SKM-1 (cell line): ENCODE data around the gene SETBP1.

Experiments
- DNase-seq: peaks from one replicate; lab custom pipeline; 2025; ENCODE audit not compliant: unreplicated experiment; lab: John Stamatoyannopoulos, UW

Gene SETBP1

DNA sequence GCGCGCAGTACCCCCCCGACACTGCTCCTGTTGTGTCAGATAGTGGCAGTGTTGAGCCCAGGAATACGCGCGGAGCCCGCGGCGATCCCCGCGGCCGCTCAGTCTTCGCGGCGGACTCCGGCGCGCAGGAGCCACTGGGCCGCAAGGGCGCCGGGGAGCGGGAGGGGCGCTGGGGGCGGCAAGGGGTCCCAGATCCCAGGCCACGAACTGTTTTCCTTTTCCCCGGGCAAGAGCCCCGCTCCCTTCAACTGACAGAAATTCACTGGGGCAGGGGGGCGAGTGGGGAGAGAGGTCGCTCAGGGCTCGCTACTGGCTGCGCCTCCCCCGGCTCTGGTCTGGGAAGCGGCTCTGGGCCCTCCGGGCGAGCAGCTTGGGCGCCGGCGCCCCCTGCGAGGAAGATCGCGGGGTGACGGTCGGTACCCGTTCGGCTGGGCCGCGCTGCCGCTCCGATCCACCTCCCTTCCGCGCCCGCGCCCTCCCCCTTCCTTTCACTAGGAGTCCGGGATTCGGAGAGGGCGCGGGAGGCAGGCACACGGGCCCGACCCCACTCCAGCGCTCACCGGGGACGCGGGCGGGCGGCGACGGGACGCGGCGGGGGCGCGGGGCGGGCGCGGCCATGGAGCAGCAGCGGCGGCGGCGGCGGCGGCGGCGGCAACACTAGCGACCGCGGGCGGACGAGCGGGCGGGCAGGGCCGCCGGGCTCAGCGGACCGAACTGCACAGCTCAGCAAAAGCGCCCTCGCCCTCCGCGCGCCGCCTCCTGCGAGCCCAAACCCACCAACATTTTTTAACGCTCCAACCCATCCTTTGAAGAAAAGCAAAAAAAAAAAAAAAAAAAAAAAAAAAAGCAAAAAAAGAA, 1.4 kb upstream of the SETBP1 start:
- DNase-seq = peak; percentile 32

DNA sequence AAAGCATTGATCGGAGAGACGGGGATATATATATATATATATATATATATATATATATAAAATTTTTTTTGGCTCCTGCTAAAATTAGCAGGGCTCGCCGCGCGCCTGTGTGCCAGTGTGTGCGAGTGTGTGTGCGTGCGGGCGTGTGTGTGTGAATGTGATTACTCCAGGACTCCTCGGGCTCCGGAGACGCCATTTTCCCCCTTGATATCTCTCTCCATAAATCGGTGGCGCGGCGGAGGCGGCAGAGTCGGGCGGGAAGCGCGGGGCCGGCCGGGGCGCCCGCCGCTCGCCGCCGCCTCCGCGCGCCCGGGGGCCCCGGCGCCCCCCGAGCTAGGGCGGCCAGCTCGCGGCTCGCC, 795 bp upstream of the SETBP1 start:
- DNase-seq = no peak

DNA sequence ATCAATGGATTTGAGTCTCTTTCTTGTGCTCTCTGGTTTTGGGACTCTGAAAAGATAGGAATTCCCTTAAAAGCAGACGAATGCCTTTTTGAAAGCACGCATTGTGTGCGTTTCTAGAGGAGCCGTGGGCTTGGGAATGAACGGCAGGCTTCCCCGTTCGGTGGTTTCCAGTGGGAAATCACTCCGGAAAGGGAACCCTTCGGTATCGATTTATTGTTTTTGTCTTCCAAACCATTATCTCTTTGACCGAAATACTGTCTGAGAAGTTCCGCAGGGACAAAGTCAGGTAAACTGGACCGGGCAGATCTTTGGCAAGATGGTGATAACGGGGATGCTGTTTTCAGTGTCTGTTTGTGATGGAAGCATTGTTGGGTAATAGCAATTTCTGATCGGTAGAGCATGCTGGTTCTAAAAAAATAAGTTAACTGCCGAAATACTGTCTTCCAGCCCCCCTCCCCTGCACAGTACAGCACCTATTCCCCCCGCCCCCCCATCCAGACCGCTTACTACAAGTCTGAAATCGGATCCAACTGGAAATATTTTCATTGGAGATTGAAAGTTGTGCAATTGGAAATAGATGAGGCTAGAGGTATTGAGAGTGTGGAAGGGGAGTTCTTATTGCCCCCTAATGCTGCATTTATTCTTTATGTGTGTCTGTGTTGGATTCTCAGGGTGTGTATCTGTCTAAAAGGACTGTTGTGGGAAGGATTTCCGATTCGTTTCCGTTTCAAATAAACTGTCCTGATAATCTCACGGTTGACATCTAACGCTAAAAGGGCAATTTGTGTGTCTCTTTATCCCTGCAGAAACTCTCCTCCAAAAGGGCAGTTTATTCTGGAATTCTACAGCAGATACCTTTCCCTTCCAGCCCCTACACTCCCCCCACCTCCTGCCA, 635 bp downstream of the SETBP1 start:
- DNase-seq = no peak

DNA sequence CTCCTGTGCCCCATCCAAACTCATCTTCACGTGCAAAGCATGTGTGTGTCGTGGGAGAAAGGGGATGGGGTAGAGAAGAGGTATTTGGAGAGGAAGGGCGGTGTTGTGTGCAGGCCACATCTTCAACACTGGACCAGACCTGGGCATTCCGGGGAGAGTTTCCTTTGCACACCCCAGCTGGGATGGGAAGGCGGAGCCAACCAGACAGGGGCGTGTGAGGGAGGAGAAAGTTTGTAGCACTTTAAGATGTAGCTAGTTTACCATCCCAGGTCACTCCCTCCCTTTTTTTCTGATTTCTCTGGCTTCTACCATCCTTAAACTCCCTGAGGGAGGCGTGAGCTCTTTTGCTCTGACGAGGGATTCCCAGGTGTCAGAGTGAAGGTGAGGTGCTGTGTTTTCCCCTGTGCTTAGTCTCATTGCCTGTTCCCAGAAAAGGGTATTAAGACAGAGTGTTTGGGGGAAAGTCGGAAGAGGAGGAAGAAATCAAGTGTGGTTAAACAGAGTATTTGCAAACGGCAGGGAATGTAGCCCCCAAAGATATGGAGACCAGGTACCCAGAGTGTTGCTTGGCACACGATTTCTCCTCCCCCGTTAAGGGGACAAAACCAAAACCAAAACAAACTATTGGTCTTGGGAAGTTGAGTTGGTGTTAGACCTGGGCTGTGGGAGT, 1.6 kb downstream of the SETBP1 start:
- DNase-seq = no peak

DNA sequence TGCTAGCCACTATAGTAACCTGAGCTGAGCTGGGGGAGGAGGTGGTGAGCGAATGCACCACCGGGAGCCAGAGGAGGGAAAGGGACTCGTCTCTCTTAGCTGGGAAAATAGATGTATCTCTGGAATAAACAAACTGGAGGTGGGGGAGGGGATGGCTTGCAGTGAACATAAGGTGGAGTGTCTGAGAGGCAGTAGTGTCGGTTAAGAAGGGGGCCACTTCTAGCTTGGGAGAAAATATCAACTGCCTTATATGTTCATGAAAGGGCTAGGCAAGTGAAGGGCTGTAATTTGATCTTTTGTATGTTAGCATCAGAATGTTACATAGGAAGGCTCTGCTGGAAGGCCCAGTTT, 2.2 kb downstream of the SETBP1 start:
- DNase-seq = no peak

DNA sequence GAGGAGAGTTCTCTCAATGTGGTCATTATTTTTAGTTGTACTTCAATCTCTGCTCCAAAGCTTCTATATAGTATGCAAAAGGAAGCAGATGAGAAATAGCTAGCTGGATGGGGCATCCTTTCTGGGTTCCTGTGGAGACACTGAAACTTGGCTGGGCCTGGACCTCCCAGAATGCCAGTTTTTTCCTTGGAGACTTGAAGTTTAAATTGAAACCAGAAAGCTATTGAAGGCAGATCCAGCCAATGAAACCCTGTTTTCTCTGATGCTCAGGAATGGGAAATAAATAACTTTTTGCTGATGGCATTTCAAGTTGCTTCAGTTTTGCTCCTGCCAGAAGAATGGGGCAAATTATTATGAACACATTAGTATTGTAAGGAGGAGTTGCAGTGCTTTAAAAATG, 2.9 kb downstream of the SETBP1 start:
- DNase-seq = no peak

DNA sequence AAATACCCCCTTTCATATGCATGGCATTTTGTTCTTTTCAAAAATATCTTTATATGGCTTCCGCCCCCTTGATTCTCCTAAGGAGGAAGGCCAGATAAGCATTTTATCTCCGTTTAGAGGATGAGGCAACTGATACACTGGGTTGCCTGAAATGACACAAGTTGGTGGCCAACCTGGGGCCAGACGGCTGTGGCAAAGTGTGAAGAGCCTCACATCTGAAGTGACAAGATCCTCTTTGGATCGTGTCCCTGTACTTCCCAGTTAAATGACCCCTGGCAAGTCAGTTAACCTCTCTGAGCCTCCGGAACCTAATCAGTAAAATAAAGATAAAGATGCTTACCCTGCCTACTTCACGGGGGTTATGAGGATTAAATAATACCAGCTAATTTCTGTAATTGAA, 4.6 kb downstream of the SETBP1 start:
- no peak for DNase-seq

DNA sequence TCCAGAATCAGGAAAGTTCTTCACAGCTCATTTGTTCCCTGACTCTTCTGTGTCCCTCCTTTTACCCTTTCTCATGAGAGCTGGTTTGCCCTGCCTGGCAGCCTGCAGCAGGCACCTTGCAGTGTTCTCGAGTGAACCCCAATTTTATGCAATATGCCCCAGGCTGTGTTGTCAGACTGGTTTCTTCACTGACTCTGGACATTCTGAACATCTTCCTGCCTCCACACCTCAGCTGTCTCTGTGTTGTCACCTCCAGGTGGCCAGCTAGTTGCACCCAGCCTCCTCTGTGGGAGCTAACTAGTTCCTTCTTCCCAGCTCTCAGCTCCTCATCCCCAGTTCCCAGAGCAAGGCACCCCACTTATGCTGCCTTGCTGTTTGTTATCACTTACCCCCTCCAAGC, 5.5 kb downstream of the SETBP1 start:
- DNase-seq = no peak

DNA sequence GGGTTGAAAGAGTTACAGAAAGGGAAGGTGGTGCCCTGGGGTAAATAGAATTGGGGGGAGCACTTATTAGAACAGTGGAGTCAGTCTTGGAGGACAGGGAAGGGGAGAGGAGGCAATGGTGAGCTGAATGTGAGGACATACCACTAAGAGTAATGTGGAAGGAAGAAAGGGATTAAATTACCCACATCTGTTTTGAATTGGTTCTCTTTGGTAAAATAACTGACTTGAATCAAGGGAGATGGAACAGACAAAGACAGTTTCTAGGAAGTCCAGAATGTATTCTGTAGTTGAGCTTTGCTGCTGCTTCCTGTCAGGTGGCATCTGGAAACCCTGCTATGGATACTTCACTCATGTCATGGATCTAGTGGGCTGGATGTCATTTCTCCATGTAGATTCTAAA, 6.7 kb downstream of the SETBP1 start:
- no peak for DNase-seq

DNA sequence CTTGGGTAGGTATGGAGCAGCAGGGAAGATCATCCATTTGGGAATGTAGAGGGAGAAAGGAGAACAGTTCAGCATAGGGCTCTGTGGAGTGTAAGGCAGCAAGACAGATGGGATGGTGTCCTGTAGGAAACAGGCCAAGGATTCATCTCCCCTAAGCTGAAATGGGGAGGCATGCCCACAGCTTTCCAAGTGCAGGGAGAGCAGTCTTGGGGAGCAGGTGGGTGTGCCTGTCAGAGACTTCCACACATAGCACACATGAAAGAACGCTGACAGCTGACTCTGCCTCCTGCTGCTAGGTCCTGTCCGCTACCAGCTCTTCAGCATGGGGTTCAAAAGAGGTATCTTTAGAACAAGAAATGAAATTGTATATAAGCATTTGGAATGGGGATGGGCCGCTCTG, 9.0 kb downstream of the SETBP1 start:
- DNase-seq = no peak

DNA sequence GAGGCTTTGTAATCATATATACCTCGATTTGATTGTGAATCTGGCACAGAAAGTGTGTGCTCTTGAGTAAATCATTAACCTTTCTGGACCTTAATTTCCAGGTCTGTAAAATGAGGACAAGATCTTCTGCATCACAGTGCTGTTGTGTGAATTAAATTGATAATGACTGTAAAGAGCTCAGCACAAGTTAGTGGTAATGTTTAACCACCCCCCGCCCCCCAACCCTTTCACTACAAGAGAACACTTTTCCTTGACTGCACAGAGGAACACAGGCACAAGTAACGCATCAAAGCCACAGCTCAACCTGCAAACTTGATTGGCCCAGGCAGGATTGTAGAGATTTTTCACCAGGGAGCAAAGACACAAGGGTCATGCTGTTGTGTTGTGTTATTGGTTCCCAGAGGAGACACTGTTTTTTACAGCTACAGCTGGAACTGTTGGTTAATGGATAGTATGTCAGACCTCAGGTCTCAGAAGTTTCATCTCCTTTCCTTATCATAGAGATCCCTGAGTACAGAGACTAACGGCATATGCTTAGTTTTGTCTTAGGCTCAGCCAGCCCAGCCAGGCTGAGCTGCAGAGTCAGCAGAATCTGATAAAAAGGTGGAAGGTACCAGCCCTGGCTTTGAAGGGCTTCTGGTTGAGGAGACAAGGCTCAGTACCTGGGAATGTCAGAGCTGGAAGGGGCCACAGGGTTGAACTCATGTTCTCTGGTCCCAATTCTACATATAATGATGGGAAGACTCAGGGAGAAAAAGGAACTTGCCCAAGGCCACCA, 10.6 kb downstream of the SETBP1 start:
- no peak for DNase-seq

DNA sequence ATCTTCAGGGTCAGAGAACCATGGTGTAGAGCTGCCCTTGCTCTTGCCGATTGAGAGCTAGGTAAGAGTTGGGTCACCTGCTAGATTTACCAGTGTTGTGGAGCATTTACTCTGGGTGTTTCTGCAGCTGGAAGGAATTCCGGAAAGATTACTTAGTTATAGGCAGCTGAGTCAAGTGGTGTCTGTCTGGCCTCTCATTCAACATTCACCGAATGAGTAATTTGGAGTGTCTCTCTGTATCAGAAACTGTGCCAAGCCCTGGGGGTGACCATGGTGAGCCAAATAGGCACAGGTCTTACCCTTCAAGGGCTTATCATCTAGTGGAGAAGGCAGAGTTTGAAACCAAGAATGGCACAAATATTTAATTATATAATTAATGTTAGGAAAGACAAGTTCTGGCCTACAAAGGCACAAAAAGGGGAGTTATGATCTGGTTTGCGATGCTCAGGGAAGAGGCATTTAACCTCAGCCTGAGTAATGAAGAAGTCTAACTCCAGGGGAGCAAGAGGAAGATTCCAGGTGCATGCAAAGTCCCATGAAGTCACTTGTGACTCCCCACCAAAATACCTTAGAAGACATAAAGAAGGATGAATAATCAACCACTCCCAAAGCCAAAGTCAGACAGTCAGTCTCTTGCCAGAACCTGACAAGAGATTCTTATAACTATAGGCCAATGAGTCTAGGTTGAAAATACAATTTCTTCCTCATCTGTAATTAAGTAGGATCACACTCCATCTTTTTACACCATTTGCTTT, 12.5 kb downstream of the SETBP1 start:
- no peak for DNase-seq

DNA sequence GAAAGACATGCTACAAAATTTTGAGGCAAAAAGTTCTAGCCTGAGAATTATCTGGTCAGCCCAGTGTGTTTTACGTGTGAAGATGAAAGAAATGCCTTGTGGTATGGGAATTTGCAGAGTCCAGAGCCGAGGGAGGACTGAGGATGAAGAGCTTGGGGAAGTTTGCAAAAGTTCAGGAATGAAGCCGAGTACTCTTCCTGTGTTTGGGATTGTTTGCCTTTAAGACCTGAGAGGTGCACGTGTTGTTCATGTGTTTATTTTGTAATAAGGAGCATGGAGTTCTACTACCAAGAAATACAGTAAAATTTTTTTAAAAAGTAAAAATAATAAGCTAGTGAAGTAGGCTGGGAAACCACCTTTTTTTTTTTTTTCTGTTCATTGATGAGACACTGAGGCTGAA, 14.8 kb downstream of the SETBP1 start:
- no peak for DNase-seq

DNA sequence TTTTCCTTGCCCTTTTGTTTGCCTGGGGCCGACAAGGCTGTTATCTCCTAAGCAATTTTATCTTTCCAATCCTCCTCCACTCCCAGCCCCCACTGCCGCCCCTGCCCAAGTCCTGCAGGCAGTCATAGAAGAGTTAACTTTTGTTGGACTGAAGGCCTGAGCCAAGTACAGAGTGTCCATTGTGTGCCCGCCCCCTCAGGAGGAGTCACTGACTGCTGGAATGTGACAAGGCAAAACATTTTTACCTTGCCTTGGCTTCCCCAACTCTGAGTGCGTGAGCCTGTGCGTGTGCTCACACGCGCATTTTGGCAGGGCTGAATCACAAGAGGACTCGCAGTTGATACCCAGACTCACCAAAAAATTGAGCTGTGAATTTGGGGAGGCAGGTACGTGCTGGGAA, 16.2 kb downstream of the SETBP1 start:
- no peak for DNase-seq

DNA sequence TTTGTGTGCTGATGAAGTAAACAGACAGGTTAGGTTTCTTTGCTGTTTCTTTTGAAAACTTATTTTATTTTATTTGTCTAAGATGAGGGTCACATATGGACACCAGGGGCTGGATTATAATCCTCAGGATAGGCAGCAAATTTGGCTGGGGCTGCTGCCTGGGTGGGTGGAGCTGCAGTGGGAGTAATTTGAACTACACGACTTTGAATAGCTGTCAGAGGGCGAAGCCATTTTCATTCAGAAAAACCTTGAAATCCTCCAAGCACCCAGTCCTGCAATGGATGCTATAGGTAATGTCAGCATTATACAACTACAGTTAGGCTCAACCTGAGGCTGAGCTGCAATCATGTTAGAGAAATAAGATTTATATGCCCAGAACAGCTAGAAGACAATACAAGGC, 16.6 kb downstream of the SETBP1 start:
- DNase-seq = no peak

DNA sequence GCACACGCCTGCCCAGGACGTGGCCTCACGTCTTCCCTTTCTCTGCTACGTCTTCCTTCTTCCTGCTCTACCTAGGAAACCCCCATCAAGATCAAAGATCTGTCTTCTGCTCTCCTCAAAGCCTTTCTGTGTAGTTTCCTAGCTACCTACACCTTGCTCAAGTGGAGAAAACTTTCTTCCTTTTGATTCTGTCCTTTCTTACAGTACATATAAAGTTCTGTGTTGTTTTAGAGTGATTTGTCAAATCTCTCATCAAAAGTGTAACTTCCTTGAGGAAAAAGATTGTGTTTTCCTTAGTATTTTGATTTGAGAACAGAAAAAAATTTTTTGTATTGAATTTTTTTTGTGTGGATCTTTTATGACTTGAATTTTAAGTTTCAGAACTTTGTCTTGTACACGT, 17.8 kb downstream of the SETBP1 start:
- no peak for DNase-seq

DNA sequence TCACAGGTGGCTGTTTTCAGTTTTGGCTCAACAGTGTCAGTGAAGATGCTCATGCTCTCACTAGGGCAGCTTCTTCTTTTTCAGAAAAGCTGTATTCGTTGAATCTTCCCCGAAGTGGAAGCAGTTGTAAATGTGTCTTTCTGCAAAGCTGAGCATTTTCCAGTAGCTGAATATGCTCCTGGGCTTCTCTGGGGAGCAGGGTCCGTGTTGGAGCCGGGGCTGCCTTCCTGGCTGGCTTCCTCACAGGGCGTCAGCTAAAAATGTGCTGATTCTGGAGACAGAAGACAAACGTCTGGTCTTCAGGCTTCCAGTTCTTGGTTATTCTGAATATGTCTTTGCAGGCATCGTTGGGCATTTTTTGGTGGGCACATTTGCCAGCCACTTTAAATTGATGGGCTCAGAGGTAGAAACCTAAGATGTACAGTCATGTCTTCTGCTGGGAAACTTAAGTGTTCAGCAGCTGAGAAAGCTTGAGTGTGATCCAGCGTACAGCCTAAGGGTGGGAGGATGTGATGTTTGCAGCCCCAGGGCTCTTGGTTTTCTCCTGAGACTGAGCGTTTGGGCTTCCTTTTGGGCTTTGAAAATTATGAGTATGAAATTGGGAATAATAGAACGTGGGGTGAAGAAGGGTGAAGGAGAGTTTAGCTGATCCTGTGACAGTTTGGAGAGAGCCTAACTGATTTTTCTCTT, 19.0 kb downstream of the SETBP1 start:
- no peak for DNase-seq

DNA sequence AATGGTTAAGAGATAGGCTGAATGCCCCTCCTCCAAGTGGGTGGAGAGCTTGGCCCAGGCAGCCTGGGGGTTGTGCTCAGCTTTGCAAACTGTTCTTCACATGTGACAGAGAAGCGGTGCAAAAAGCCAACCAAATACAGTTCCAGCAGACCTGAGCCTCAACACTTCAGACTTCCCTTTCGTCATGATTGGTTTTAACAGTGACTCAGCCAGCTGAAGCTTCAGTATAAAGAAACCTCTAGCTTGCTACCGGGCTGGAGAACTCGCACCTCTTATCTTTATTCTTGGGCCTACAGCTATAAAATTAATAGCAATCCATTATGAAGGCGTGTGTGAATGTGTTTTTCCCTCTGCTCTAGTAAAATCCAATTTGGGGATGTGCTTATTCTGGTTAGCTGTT, 20.0 kb downstream of the SETBP1 start:
- no peak for DNase-seq

DNA sequence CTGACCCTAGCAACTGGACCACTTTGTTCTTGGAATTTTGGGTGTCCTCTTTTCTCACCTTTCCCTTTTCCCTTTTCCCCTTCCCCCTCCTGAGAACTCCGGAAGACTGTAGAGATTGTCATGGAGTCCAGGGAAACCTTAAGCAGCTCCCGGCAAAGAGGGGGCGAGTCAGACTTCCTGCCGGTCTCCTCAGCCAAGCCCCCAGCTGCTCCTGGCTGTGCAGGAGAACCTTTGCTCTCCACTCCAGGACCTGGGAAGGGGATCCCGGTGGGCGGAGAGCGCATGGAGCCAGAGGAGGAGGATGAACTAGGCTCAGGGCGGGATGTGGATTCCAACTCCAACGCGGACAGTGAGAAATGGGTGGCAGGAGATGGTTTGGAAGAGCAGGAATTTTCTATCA, 20.5 kb downstream of the SETBP1 start:
- DNase-seq = no peak

DNA sequence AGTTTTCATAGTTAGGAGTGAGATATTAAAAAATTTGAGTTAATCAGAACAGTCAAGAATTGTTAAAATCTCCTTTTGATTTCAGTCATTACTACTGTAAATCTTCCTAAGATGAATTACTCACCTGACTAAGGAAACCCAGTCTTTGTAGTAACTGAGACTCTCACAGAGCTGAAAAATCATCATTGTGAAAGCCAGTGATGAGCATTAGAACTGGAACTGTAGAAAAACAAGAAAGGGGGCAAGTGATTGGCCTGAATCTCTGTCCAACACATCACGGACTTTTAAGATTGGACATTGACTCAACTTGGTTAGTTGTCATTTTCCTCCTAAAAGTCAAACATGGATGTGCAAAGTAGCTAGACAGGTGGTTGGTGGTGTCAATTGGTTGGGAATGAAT, 21.9 kb downstream of the SETBP1 start:
- DNase-seq = no peak
